Lung (tissue), 12 donors: ENCODE measurements around the gene CCDC74B. TPM values are rescaled to one million over a fixed set of nuclear protein-coding genes. Genes with fewer than 3 reads are reported as not detected.
"Not testable (repeated sequence)": the region's sequence is repeated elsewhere in the genome, so short reads cannot be mapped to it uniquely, and the experiment has no call there.

Source experiments
- ATAC-seq: fragments of 200-7000 bp; cut with Tn5 transposase; one replicate; pipeline ENCODE4 v1.9.1; 2020; ENCODE audit warnings: moderate number of reproducible peaks; ENCODE audit not compliant: insufficient read depth, low FRiP score
- DNase-seq, 3 donors: peaks; one replicate each; pipeline ENCODE4 v3.0.0-alpha.2; 2013 to 2017
- H3K27ac ChIP-seq, 2 donors: one replicate each; pipeline ENCODE4 v1.5.1; 2013; ENCODE audit warnings: mild to moderate bottlenecking in 2 of 2, moderate library complexity in 2 of 2, control low read depth in 1 of 2, inconsistent platforms in 1 of 2, low read depth in 1 of 2, low read length in 1 of 2
- H3K27me3 ChIP-seq, 3 donors: one replicate each; pipeline ENCODE4 v1.5.1; 2013; ENCODE audit warnings: low read length in 2 of 3; ENCODE audit not compliant: control insufficient read depth in 3 of 3, insufficient read depth in 3 of 3
- H3K36me3 ChIP-seq, 4 donors: one replicate each; pipeline ENCODE4 v1.5.1; 2013; ENCODE audit warnings: low read length in 4 of 4, mild to moderate bottlenecking in 1 of 4, moderate library complexity in 1 of 4; ENCODE audit not compliant: control insufficient read depth in 4 of 4, insufficient read depth in 4 of 4
- H3K4me1 ChIP-seq, 5 donors: one replicate each; pipeline ENCODE4 v1.5.1; 2013; ENCODE audit warnings: low read length in 5 of 5, mild to moderate bottlenecking in 2 of 5, moderate library complexity in 1 of 5; ENCODE audit not compliant: control insufficient read depth in 5 of 5, insufficient read depth in 5 of 5
- H3K4me3 ChIP-seq: one replicate; pipeline ENCODE4 v1.5.1; 2013; ENCODE audit warnings: mild to moderate bottlenecking, control low read depth, moderate library complexity
- H3K9ac ChIP-seq, 2 donors: one replicate each; pipeline ENCODE4 v1.5.1; 2013; ENCODE audit warnings: low read length in 2 of 2, control low read depth in 1 of 2; ENCODE audit not compliant: insufficient read depth in 1 of 2
- H3K9me3 ChIP-seq, 4 donors: one replicate each; pipeline ENCODE4 v1.5.1; 2013; ENCODE audit warnings: low read length in 3 of 4, mild to moderate bottlenecking in 1 of 4, moderate library complexity in 1 of 4; ENCODE audit not compliant: control insufficient read depth in 4 of 4, insufficient read depth in 3 of 4
- WGBS, 2 donors: extraction: QIAGEN DNeasy Blood & Tissue Kit; methylation state at CpG; one replicate each; pipeline ENCODE4 v1.1.7; 2013; 5-methylcytosine and 5-hydroxymethylcytosine counted together
- polyA plus RNA-seq, 2 donors: library from polyadenylated mRNA; stranded (reverse); fragments of 200-250 nt; gene quantifications; one replicate each; pipeline ENCODE4 v1.2.1, GENCODE V29; 2013
- total RNA-seq, 2 donors: library from RNA; depleted of rRNA in 1 of 2; stranded (reverse); fragments of >200 nt in 1 of 2; gene quantifications; one replicate each; pipeline ENCODE4 v1.2.1, GENCODE V29; 2014 to 2021
- TF ChIP-seq, protein P1 (sequence below): IDR thresholded peaks from 2 replicates; pipeline ENCODE4 v1.5.1; 2012; ENCODE audit warnings: mild to moderate bottlenecking; ENCODE audit errors: control extremely low read depth, extremely low read depth
- donor health status: control.
- donor health status: control.
- donor health status: Bipolar disorder and iron deficiency.
- donor health status: healthy.
- donor health status: DM: yes; HTN: yes; CAD: no.

The CCDC74B gene
- total and polyA plus RNA-seq, 4 donors, result 4.4 to 14.7 (median 10.0) TPM

DNA sequence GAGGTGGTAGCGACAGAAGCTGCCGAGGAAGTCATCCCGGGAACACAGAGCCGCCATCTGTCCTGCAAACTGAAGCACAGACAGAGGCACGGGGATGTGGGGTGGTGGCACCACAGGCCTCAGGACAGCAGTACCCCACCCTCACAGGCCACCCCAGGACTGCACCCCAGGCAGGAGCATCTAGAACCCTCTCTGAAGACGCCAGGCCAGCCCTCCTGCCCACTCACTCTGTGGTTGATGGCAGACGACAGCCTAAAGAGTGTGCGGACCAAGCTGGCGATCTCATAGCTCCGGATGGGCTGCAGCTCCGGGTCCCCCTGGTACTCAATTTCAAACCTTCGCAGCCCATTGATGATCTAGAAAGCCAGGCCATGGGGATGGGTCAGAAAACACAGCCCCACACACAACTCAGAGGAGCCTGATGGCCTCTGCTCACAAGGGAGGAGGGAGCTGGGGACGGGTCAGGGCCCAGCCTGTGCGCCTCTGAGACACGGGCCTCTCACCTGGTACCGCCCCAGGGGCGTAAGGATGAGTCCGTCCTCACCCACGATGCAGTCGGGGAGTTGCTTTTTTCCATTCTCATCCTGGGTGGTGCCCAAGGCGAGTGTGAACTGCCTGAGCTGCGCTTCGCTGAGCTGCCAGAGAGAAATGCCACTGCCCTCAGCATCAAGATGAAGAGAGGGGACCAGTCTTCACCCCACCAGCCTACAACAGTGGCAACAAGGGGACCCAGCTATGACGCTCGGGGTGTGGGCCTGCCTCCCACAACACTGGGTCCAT, 8.1 kb upstream of the CCDC74B start:
- Histone ChIP-seq H3K9ac (no peak overlapping the region), H3K4me3 (no peak overlapping the region), H3K27ac (no peak overlapping the region), H3K36me3 (peaks cover 0 to 38% (median 0%) of the 10 kb centered on the region in 4 donors), H3K27me3 (no peaks in the 10 kb centered on the region), H3K9me3 (no peaks in the 10 kb centered on the region), H3K4me1 (no peaks in the 10 kb centered on the region)
- 95% methylated on average over 25 of the region's 25 CpGs for WGBS, 2 donors
- ATAC-seq (no peak), DNase-seq (no peak)
- TF ChIP-seq, protein P1, sequence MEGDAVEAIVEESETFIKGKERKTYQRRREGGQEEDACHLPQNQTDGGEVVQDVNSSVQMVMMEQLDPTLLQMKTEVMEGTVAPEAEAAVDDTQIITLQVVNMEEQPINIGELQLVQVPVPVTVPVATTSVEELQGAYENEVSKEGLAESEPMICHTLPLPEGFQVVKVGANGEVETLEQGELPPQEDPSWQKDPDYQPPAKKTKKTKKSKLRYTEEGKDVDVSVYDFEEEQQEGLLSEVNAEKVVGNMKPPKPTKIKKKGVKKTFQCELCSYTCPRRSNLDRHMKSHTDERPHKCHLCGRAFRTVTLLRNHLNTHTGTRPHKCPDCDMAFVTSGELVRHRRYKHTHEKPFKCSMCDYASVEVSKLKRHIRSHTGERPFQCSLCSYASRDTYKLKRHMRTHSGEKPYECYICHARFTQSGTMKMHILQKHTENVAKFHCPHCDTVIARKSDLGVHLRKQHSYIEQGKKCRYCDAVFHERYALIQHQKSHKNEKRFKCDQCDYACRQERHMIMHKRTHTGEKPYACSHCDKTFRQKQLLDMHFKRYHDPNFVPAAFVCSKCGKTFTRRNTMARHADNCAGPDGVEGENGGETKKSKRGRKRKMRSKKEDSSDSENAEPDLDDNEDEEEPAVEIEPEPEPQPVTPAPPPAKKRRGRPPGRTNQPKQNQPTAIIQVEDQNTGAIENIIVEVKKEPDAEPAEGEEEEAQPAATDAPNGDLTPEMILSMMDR, result no peak

DNA sequence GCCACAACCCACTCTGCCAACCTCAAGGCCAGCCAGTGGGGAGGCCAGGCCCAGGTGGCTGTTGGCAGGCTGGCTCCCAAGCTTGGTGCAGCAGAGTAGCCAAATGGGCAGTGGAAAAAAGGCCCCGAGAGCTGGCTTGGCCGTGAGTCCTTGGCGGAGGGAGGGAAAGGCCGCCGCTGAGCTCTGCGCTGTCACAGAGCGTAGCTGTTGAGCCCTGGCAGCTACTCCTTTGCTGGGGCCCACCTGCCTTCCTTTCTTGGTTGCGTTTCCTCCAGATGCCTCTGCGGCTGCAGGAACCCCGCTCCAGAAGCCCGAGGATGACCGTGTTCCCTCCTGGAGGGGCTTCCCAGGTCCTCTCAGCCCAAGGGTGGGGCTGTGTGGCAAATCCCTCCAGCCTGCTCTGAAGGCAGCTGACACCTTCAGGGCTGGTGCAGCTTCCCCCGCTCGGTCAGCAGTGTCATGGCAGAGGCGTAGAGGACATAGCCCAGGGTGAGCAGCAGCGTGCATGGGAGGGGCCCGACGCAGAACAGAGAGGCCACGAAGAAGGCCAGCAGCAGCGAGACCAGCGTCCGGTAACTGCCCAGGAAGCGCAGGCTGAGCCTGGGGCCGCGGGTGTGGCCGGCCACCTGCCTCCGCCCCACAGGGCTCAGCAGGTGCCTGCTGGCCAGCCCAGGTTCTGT, 7.4 kb upstream of the CCDC74B start:
- H3K27ac ChIP-seq, H3K9me3 ChIP-seq, H3K9ac ChIP-seq, H3K27me3 ChIP-seq, ATAC-seq, H3K4me1 ChIP-seq, H3K4me3 ChIP-seq, DNase-seq: not testable (repeated sequence)
- peaks cover 0 to 36% (median 0%) of the 10 kb centered on the region in 4 donors for H3K36me3 ChIP-seq
- WGBS, 2 donors, result 95% methylated on average over 26 to 27 of the region's 27 CpGs

DNA sequence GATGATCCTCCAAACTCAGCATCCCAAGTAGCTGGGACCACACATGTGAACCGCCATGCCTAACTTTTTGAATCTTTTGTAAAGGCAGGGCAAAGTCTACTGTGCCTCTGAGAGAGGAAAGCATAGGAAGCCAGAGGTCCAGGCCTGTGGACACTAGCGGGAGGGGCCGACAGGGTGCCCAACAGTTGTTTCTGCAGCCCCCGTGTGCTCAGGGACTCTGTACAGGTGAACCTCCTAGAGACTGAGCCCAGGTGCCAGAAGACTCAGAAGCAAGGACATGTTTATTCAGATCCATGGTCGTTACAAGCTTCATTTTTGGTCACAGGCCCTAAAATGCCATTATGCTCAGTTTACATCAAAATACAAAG, 6.2 kb upstream of the CCDC74B start:
- not testable (repeated sequence) for H3K27me3 ChIP-seq, ATAC-seq, H3K4me3 ChIP-seq, H3K4me1 ChIP-seq, H3K9me3 ChIP-seq, H3K27ac ChIP-seq, H3K9ac ChIP-seq, DNase-seq
- peaks cover 0 to 34% (median 0%) of the 10 kb centered on the region in 4 donors for H3K36me3 ChIP-seq
- 71 to 73% methylated on average over 5 of the region's 5 CpGs for WGBS, 2 donors

DNA sequence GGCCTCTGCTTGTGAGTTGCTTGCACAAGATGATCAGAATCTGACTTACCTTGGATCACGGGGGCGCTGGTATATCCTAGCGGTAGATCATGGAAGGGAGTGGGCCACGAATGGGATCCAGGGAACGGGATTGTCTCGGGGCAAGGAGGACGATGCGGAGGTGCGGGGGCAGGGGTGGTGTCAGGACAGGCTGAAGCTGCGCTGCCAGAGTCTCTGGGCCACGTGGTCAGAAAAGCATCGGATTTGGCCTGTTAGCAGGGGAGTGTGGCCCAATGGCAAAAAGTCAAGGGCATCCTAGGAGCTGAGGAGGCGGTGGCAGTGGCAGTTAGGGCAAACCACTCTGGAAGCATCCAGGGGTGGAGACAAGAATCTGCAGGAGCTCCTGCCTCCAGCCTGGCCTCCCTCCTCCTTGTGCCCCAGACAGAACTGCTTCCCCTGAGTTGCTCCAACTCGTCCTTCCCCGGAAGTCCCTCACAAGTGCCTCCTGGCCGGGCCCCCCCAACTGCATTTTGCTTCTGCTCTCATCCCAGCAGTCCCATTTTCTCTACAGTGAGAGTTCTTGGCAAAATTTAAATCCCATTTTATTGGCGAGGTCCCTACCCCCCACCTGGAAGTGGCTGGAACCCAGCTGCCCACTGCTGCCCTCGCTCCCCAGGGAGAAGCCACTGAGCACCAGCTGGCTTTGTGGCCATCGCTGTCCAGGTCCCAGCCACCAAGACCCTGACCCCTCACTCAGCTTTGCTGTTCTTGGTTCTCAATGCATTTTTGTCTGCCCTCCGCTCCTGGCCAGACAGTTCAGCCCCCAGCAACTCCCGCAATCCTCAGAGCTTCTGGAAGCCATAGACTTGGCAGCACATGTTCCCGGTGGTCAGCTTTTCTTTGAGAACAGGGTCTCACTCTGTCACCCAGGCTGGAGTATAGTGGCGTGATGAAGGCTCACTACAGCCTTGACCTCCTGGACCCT, 5.6 kb upstream of the CCDC74B start:
- Histone ChIP-seq H3K4me3 (no peak overlapping the region), H3K36me3 (peaks cover 0 to 33% (median 0%) of the 10 kb centered on the region in 4 donors), H3K9ac (no peak overlapping the region), H3K27me3 (no peaks in the 10 kb centered on the region), H3K4me1 (no peaks in the 10 kb centered on the region), H3K27ac (no peak overlapping the region), H3K9me3 (no peaks in the 10 kb centered on the region)
- TF ChIP-seq, protein P1, result no peak
- ATAC-seq (no peak), DNase-seq (no peak)
- 90 to 94% methylated on average over 23 of the region's 23 CpGs for WGBS, 2 donors

DNA sequence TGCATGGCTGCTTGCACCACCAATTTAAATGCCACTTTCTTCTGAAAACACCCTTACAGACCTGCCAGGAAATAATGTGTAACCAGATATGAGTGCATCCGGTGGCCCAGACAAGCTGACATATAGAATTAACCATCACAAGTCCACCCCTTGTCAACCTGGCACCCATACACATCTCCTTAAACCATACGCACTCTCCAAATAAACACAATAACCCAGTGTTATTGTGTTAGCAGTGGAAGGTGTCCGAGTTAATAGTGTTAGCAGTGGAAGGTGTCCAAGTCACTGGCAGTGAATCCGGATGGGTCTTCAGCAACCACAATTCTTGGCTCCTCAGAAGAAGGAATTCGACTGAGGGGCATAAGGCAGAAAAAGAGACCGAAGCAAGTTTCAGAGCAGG, 3.6 kb upstream of the CCDC74B start:
- H3K36me3 ChIP-seq, result peaks cover 0 to 17% (median 0%) of the 10 kb centered on the region in 4 donors
- H3K9ac ChIP-seq, H3K4me1 ChIP-seq, H3K9me3 ChIP-seq, H3K27me3 ChIP-seq, H3K27ac ChIP-seq, DNase-seq, ATAC-seq, H3K4me3 ChIP-seq: not testable (repeated sequence)
- 51 to 52% methylated on average over 6 of the region's 6 CpGs for WGBS, 2 donors

DNA sequence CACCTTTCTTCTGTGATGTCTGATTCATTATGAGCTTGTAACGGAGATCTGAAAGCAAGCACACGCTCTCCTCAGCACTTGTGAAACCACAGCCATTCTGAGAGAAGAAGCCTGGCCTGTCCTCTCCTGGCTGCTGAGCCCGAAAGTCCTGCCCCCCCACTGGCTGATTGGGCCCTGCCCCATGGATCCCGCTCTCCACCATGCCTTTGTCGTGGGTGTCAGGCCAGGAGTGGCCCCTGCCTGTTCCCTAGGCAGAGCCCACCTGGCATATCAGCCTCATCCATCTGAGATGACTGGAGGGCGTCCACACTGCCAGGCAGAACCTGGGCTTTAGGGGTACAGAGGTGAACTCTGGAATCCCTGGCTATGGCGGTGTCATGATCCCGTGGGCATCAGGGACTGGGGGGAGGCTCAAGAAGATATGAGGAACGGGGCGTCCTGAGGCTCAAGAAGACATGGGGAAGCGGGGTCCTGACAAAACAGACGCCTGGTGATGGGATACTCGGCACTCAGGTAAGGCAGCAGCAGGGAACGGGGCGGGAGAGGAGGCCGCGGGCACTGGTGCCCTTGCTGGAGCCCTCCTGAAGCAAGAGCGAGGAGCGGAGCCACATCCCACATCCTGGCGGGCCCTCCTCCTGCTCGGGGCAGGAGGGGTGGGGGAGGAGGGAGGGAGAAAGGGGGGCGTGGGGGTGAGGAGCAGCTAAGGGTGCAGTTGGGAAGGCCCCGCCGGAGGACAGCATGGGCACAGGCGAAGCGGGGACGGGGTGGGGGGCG, 1.5 kb downstream of the CCDC74B start:
- ATAC-seq, H3K4me1 ChIP-seq, H3K4me3 ChIP-seq, H3K27ac ChIP-seq, H3K9ac ChIP-seq, H3K27me3 ChIP-seq, H3K36me3 ChIP-seq, H3K9me3 ChIP-seq: not testable (repeated sequence)
- WGBS, 2 donors, result 37 to 40% methylated on average over 16 to 22 of the region's 28 CpGs
- DNase-seq, result peak in 1 of 3 donors; percentile 21
